WTC11 (cell line): Measurements from ENCODE around the gene ZNF35. TPM values are rescaled to one million over a fixed set of nuclear protein-coding genes. Genes with fewer than 3 reads are reported as not detected.

Source experiments
- ATAC-seq: fragments of 200-7000 bp; cut with Tn5 transposase; 2 replicates; pipeline ENCODE4 v1.10.0; 2021; ENCODE audit warnings: mild to moderate bottlenecking, moderate library complexity
- CTCF ChIA-PET: fragments of 300-600 bp; sonication (Branson Sonifier 250); formaldehyde crosslinking; loops from one replicate; lab custom pipeline; 2021; ENCODE audit warnings: antibody characterized with exemption; lab: Charles Lee
- POLR2A ChIA-PET: fragments of 350-600 bp; sonication (Branson Sonifier 250); formaldehyde crosslinking; loops from one replicate; lab custom pipeline; 2021; ENCODE audit warnings: antibody characterized with exemption; lab: Charles Lee
- DNase-seq: peaks from one replicate; pipeline ENCODE4 v3.0.0; 2021; ENCODE audit warnings: low spot score
- H3K27ac Mint-ChIP-seq: 2 replicates; pipeline ENCODE4 v1.8.0; 2021; ENCODE audit warnings: mixed read lengths
- H3K27me3 Mint-ChIP-seq: 2 replicates; pipeline ENCODE4 v1.8.0; 2021; ENCODE audit warnings: low read depth, mild to moderate bottlenecking, moderate library complexity, mixed read lengths
- H3K36me3 Mint-ChIP-seq: 2 replicates; pipeline ENCODE4 v1.8.0; 2021; ENCODE audit warnings: mixed read lengths
- H3K4me1 Mint-ChIP-seq: 2 replicates; pipeline ENCODE4 v1.8.0; 2022; ENCODE audit warnings: mixed read lengths
- H3K4me3 Mint-ChIP-seq: 2 replicates; pipeline ENCODE4 v1.8.0; 2021; ENCODE audit warnings: mild to moderate bottlenecking, moderate library complexity, mixed read lengths
- H3K9me3 Mint-ChIP-seq: 2 replicates; pipeline ENCODE4 v1.8.0; 2021; ENCODE audit warnings: mixed read lengths
- CREM ChIP-seq: sonication (generic); formaldehyde crosslinking; IDR thresholded peaks from 2 replicates; pipeline ENCODE4 v1.8.1; 2022; ENCODE audit warnings: mild to moderate bottlenecking, missing genetic modification reagents, moderate library complexity
- ELF4 ChIP-seq: sonication (generic); formaldehyde crosslinking; IDR thresholded peaks from 2 replicates; pipeline ENCODE4 v1.8.1; 2022; ENCODE audit warnings: low read depth, mild to moderate bottlenecking, moderate library complexity, missing genetic modification reagents
- FOXP1 ChIP-seq: sonication (generic); formaldehyde crosslinking; IDR thresholded peaks from 2 replicates; pipeline ENCODE4 v1.8.0; 2022; ENCODE audit warnings: missing genetic modification reagents, mild to moderate bottlenecking, moderate library complexity, borderline replicate concordance
- GRHL2 ChIP-seq: fragments of 250-450 bp; sonication (Bioruptor Pico); IDR thresholded peaks from 2 replicates; pipeline ENCODE4 v1.8.0; 2022; ENCODE audit warnings: mild to moderate bottlenecking, moderate library complexity; ENCODE audit not compliant: insufficient replicate concordance, severe bottlenecking
- HMGA2 ChIP-seq: fragments of 250-450 bp; sonication (Bioruptor Pico); IDR thresholded peaks from 2 replicates; pipeline ENCODE4 v1.4.0; 2021; ENCODE audit warnings: mild to moderate bottlenecking, moderate library complexity
- KAT7 ChIP-seq: sonication (generic); formaldehyde crosslinking; IDR thresholded peaks from 2 replicates; pipeline ENCODE4 v1.8.1; 2023; ENCODE audit warnings: missing genetic modification reagents, mild to moderate bottlenecking, borderline replicate concordance
- ZBTB21 ChIP-seq: sonication (generic); formaldehyde crosslinking; IDR thresholded peaks from 2 replicates; pipeline ENCODE4 v1.8.1; 2023; ENCODE audit warnings: mild to moderate bottlenecking, missing genetic modification reagents, borderline replicate concordance
- ZNF232 ChIP-seq: sonication (generic); formaldehyde crosslinking; IDR thresholded peaks from 2 replicates; pipeline ENCODE4 v1.8.0; 2022; ENCODE audit warnings: mild to moderate bottlenecking, missing genetic modification reagents
- ZNF317 ChIP-seq: sonication (generic); formaldehyde crosslinking; IDR thresholded peaks from 2 replicates; pipeline ENCODE4 v1.8.1; 2023; ENCODE audit warnings: low read depth, mild to moderate bottlenecking, moderate library complexity, missing genetic modification reagents, borderline replicate concordance
- ZNF423 ChIP-seq: fragments of 250-450 bp; sonication (Bioruptor Pico); IDR thresholded peaks from 2 replicates; pipeline ENCODE4 v2.1.2; 2022; ENCODE audit warnings: mild to moderate bottlenecking, moderate library complexity
- ZNF671 ChIP-seq: fragments of 250-450 bp; sonication (Bioruptor Pico); IDR thresholded peaks from 2 replicates; pipeline ENCODE4 v1.8.0; 2021; ENCODE audit warnings: mild to moderate bottlenecking
- total RNA-seq: library from RNA; stranded (reverse); gene quantifications from 3 replicates; pipeline ENCODE4 v1.2.3, GENCODE V29; 2021
- TF ChIP-seq, protein P1 (sequence below): sonication (generic); formaldehyde crosslinking; IDR thresholded peaks from 2 replicates; pipeline ENCODE4 v1.8.0; 2023; ENCODE audit warnings: missing genetic modification reagents, mild to moderate bottlenecking, borderline replicate concordance
- TF ChIP-seq, protein P2 (sequence below): fragments of 200-600 bp; IDR thresholded peaks from 2 replicates; pipeline ENCODE4 v1.8.0; 2022; ENCODE audit warnings: antibody characterized with exemption
- TF ChIP-seq, protein P3 (sequence below): sonication (generic); formaldehyde crosslinking; IDR thresholded peaks from 2 replicates; pipeline ENCODE4 v1.8.1; 2023; ENCODE audit warnings: mild to moderate bottlenecking, moderate library complexity, missing genetic modification reagents
- TF ChIP-seq, protein P4 (sequence below): sonication (generic); formaldehyde crosslinking; IDR thresholded peaks from 2 replicates; pipeline ENCODE4 v1.8.0; 2022; ENCODE audit warnings: mild to moderate bottlenecking, missing genetic modification reagents
- TF ChIP-seq, protein P5 (sequence below): sonication (generic); formaldehyde crosslinking; IDR thresholded peaks from 2 replicates; pipeline ENCODE4 v1.8.0; 2023; ENCODE audit warnings: mild to moderate bottlenecking, missing genetic modification reagents
- TF ChIP-seq, protein P6 (sequence below): fragments of 250-450 bp; sonication (Bioruptor Pico); IDR thresholded peaks from 2 replicates; pipeline ENCODE4 v2.1.2; 2022; ENCODE audit warnings: mild to moderate bottlenecking, moderate library complexity
- TF ChIP-seq, protein P7 (sequence below): sonication (generic); formaldehyde crosslinking; conservative IDR thresholded peaks from 2 replicates; pipeline ENCODE4 v1.8.1; 2023; ENCODE audit warnings: mild to moderate bottlenecking, low read depth, missing genetic modification reagents, moderate library complexity

Gene ZNF35
- total RNA-seq, 1 experiment from 2014 or later = 17.2 TPM

DNA sequence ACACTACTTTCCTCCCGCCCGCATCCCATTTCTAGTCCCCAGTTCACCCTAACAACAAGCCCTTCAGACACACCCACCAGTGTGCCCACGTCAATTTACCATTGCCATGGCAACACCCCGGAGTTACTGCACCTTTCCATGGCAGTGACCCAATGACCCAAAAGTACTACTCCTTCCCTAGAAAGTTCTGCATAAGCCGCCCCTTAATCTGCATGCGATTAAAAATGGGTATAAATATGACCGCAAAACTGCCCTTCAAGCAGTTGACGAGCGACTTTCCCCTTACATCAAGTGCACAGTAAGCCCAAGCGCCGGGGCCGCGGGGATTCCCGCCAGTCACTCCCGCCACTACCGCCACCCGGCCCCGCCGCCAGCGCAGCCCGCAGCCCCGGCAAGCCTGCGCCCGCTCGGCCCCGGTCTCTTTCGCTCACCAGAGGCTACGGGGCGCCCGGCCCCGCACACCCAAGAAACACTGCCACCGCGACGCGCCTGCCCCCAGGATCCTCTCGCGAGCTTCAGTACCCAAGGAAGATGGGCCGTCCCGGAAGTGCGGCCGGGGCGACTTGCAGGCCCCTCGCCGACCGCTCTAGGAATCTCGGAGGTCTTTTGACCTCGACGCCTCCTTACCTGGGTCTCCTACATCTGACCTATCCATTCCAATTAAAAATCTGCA, 36.7 kb downstream of the ZNF35 start:
- CTCF ChIA-PET = interaction anchor here (1.7 kb wide), 1 partner anchor 24 kb away, joined by 6 read pairs; no protein-coding TSS in a partner anchor
- H3K4me3 Mint-ChIP-seq = peak overlapping the region; percentile 90
- peak overlapping the region; percentile 44; the same call in 1 of the 2 replicates for H3K27ac Mint-ChIP-seq
- H3K27me3 Mint-ChIP-seq = peaks cover 38% of the 10 kb centered on the region
- ATAC-seq (peak; percentile 98), DNase-seq (peak; percentile 82)
- POLR2A ChIA-PET = interaction anchor here (0.6 to 1.1 kb wide), 3 partner anchors 12 to 52 kb away, joined by 3 to 4 read pairs (median 3); partner anchors contain the start of gene ZNF35
- peaks cover 44% of the 10 kb centered on the region for H3K36me3 Mint-ChIP-seq
- H3K9me3 Mint-ChIP-seq = peaks cover 79% of the 10 kb centered on the region
- peaks cover 5% of the 10 kb centered on the region for H3K4me1 Mint-ChIP-seq
- TF ChIP-seq ZNF232 (CRISPR knock-in tag) = no peak
- TF ChIP-seq ZNF423 = no peak
- TF ChIP-seq, protein P1, sequence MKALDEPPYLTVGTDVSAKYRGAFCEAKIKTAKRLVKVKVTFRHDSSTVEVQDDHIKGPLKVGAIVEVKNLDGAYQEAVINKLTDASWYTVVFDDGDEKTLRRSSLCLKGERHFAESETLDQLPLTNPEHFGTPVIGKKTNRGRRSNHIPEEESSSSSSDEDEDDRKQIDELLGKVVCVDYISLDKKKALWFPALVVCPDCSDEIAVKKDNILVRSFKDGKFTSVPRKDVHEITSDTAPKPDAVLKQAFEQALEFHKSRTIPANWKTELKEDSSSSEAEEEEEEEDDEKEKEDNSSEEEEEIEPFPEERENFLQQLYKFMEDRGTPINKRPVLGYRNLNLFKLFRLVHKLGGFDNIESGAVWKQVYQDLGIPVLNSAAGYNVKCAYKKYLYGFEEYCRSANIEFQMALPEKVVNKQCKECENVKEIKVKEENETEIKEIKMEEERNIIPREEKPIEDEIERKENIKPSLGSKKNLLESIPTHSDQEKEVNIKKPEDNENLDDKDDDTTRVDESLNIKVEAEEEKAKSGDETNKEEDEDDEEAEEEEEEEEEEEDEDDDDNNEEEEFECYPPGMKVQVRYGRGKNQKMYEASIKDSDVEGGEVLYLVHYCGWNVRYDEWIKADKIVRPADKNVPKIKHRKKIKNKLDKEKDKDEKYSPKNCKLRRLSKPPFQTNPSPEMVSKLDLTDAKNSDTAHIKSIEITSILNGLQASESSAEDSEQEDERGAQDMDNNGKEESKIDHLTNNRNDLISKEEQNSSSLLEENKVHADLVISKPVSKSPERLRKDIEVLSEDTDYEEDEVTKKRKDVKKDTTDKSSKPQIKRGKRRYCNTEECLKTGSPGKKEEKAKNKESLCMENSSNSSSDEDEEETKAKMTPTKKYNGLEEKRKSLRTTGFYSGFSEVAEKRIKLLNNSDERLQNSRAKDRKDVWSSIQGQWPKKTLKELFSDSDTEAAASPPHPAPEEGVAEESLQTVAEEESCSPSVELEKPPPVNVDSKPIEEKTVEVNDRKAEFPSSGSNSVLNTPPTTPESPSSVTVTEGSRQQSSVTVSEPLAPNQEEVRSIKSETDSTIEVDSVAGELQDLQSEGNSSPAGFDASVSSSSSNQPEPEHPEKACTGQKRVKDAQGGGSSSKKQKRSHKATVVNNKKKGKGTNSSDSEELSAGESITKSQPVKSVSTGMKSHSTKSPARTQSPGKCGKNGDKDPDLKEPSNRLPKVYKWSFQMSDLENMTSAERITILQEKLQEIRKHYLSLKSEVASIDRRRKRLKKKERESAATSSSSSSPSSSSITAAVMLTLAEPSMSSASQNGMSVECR = peak; percentile 89; the same call in 1 of the 2 replicates
- TF ChIP-seq CREM = peak; percentile 79; the same call in 1 of the 2 replicates
- TF ChIP-seq ELF4 = no peak
- TF ChIP-seq, protein P2, sequence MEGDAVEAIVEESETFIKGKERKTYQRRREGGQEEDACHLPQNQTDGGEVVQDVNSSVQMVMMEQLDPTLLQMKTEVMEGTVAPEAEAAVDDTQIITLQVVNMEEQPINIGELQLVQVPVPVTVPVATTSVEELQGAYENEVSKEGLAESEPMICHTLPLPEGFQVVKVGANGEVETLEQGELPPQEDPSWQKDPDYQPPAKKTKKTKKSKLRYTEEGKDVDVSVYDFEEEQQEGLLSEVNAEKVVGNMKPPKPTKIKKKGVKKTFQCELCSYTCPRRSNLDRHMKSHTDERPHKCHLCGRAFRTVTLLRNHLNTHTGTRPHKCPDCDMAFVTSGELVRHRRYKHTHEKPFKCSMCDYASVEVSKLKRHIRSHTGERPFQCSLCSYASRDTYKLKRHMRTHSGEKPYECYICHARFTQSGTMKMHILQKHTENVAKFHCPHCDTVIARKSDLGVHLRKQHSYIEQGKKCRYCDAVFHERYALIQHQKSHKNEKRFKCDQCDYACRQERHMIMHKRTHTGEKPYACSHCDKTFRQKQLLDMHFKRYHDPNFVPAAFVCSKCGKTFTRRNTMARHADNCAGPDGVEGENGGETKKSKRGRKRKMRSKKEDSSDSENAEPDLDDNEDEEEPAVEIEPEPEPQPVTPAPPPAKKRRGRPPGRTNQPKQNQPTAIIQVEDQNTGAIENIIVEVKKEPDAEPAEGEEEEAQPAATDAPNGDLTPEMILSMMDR = no peak
- peak; percentile 72 for TF ChIP-seq FOXP1 (CRISPR knock-in tag)
- TF ChIP-seq, protein P3, sequence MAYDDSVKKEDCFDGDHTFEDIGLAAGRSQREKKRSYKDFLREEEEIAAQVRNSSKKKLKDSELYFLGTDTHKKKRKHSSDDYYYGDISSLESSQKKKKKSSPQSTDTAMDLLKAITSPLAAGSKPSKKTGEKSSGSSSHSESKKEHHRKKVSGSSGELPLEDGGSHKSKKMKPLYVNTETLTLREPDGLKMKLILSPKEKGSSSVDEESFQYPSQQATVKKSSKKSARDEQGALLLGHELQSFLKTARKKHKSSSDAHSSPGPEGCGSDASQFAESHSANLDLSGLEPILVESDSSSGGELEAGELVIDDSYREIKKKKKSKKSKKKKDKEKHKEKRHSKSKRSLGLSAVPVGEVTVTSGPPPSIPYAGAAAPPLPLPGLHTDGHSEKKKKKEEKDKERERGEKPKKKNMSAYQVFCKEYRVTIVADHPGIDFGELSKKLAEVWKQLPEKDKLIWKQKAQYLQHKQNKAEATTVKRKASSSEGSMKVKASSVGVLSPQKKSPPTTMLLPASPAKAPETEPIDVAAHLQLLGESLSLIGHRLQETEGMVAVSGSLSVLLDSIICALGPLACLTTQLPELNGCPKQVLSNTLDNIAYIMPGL (CRISPR knock-in tag) = no peak
- TF ChIP-seq, protein P4, sequence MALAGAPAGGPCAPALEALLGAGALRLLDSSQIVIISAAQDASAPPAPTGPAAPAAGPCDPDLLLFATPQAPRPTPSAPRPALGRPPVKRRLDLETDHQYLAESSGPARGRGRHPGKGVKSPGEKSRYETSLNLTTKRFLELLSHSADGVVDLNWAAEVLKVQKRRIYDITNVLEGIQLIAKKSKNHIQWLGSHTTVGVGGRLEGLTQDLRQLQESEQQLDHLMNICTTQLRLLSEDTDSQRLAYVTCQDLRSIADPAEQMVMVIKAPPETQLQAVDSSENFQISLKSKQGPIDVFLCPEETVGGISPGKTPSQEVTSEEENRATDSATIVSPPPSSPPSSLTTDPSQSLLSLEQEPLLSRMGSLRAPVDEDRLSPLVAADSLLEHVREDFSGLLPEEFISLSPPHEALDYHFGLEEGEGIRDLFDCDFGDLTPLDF (CRISPR knock-in tag) = no peak
- no peak for TF ChIP-seq ZNF317 (CRISPR knock-in tag)
- no peak for TF ChIP-seq ZNF671 (CRISPR knock-in tag)
- no peak for TF ChIP-seq ZBTB21
- TF ChIP-seq, protein P5, sequence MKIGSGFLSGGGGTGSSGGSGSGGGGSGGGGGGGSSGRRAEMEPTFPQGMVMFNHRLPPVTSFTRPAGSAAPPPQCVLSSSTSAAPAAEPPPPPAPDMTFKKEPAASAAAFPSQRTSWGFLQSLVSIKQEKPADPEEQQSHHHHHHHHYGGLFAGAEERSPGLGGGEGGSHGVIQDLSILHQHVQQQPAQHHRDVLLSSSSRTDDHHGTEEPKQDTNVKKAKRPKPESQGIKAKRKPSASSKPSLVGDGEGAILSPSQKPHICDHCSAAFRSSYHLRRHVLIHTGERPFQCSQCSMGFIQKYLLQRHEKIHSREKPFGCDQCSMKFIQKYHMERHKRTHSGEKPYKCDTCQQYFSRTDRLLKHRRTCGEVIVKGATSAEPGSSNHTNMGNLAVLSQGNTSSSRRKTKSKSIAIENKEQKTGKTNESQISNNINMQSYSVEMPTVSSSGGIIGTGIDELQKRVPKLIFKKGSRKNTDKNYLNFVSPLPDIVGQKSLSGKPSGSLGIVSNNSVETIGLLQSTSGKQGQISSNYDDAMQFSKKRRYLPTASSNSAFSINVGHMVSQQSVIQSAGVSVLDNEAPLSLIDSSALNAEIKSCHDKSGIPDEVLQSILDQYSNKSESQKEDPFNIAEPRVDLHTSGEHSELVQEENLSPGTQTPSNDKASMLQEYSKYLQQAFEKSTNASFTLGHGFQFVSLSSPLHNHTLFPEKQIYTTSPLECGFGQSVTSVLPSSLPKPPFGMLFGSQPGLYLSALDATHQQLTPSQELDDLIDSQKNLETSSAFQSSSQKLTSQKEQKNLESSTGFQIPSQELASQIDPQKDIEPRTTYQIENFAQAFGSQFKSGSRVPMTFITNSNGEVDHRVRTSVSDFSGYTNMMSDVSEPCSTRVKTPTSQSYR (CRISPR knock-in tag) = no peak
- TF ChIP-seq KAT7 (CRISPR knock-in tag) = no peak
- TF ChIP-seq, protein P6, sequence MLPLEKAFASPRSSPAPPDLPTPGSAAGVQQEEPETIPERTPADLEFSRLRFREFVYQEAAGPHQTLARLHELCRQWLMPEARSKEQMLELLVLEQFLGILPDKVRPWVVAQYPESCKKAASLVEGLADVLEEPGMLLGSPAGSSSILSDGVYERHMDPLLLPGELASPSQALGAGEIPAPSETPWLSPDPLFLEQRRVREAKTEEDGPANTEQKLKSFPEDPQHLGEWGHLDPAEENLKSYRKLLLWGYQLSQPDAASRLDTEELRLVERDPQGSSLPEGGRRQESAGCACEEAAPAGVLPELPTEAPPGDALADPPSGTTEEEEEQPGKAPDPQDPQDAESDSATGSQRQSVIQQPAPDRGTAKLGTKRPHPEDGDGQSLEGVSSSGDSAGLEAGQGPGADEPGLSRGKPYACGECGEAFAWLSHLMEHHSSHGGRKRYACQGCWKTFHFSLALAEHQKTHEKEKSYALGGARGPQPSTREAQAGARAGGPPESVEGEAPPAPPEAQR = no peak
- TF ChIP-seq, protein P7, sequence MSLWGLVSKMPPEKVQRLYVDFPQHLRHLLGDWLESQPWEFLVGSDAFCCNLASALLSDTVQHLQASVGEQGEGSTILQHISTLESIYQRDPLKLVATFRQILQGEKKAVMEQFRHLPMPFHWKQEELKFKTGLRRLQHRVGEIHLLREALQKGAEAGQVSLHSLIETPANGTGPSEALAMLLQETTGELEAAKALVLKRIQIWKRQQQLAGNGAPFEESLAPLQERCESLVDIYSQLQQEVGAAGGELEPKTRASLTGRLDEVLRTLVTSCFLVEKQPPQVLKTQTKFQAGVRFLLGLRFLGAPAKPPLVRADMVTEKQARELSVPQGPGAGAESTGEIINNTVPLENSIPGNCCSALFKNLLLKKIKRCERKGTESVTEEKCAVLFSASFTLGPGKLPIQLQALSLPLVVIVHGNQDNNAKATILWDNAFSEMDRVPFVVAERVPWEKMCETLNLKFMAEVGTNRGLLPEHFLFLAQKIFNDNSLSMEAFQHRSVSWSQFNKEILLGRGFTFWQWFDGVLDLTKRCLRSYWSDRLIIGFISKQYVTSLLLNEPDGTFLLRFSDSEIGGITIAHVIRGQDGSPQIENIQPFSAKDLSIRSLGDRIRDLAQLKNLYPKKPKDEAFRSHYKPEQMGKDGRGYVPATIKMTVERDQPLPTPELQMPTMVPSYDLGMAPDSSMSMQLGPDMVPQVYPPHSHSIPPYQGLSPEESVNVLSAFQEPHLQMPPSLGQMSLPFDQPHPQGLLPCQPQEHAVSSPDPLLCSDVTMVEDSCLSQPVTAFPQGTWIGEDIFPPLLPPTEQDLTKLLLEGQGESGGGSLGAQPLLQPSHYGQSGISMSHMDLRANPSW (CRISPR knock-in tag) = no peak
- no peak for TF ChIP-seq HMGA2 (CRISPR knock-in tag)
- no peak for TF ChIP-seq GRHL2
